AG04449 (cell line): Measurements from ENCODE around the gene MRPL16.

ENCODE experiments used
- CTCF ChIA-PET: fragments of 350-600 bp; formaldehyde crosslinking; extraction: SDS; loops from one replicate; lab custom pipeline; 2021; ENCODE audit warnings: antibody characterized with exemption; lab: Yijun Ruan, JAX
- POLR2A ChIA-PET: fragments of 400-600, 350-600 bp; formaldehyde crosslinking; extraction: SDS; loops from one replicate; lab custom pipeline; 2020; ENCODE audit warnings: antibody characterized with exemption, inconsistent platforms; lab: Yijun Ruan, JAX
- DNase-seq: peaks from one replicate; pipeline ENCODE4 v3.0.0-alpha.2; 2010; ENCODE audit warnings: low read depth, low spot score
- H3K4me3 ChIP-seq: 2 replicates; pipeline ENCODE4 v1.5.1; 2011; ENCODE audit warnings: low read depth, mild to moderate bottlenecking, control low read depth, low read length
- TF ChIP-seq, protein P1 (sequence below): IDR thresholded peaks from one replicate; pipeline ENCODE4 v1.5.1; 2011; ENCODE audit warnings: mild to moderate bottlenecking, moderate library complexity, low read length, control low read depth, inconsistent platforms; ENCODE audit not compliant: insufficient read depth; ENCODE audit errors: missing control alignments

The MRPL16 gene

DNA sequence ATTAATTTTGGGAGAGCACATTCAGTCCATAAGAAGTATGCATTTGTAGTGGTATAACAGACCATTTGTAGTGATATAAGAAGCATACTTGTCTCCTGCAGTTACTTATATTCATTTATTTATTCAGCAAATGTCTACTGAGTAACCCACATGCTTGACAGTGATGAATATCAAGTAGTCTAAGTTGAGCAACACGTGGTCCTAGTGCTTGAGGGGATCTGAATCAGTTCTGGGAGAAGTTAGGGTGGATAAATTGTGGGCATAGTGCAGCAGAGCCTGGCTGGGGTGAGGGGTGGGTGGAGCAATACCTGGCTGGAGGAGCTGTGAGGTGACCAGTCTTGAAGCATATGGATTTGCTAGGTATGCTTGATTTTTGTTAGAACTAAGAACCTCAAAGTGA, 31.1 kb downstream of the MRPL16 start:
- POLR2A ChIA-PET: no interaction called here
- H3K4me3 ChIP-seq: no peak overlapping the region
- DNase-seq: no peak
- CTCF ChIA-PET: interaction anchor here (1.0 kb wide), 1 partner anchor 22 kb away, joined by 3 read pairs; no protein-coding TSS in a partner anchor
- TF ChIP-seq, protein P1, sequence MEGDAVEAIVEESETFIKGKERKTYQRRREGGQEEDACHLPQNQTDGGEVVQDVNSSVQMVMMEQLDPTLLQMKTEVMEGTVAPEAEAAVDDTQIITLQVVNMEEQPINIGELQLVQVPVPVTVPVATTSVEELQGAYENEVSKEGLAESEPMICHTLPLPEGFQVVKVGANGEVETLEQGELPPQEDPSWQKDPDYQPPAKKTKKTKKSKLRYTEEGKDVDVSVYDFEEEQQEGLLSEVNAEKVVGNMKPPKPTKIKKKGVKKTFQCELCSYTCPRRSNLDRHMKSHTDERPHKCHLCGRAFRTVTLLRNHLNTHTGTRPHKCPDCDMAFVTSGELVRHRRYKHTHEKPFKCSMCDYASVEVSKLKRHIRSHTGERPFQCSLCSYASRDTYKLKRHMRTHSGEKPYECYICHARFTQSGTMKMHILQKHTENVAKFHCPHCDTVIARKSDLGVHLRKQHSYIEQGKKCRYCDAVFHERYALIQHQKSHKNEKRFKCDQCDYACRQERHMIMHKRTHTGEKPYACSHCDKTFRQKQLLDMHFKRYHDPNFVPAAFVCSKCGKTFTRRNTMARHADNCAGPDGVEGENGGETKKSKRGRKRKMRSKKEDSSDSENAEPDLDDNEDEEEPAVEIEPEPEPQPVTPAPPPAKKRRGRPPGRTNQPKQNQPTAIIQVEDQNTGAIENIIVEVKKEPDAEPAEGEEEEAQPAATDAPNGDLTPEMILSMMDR: no peak

DNA sequence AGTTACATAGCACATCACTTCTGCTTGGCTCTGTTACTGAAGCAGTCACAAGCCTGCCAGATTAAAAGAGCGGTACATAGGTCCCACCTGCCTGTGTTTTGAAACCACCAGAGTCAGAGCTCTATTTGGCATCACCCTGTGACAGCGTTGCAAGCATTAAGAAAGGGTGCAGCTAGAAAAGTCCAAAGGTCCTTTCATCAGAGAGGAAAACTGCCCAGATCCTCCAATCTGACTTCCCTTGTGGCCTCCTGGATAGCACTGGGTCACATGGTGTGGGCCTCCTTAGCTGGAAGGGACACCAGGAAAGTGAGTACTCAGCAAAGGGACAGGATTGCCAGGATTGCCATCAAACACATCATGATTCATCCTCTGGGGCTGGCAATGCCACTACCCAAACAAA, 32.5 kb downstream of the MRPL16 start:
- DNase-seq: no peak
- ChIA-PET POLR2A (no interaction called here), CTCF (interaction anchor here (0.6 to 1.3 kb wide), 3 partner anchors 24 to 35 kb away, joined by 3 to 6 read pairs (median 3); no protein-coding TSS in a partner anchor)
- H3K4me3 ChIP-seq: no peak overlapping the region
- TF ChIP-seq, protein P1: no peak

DNA sequence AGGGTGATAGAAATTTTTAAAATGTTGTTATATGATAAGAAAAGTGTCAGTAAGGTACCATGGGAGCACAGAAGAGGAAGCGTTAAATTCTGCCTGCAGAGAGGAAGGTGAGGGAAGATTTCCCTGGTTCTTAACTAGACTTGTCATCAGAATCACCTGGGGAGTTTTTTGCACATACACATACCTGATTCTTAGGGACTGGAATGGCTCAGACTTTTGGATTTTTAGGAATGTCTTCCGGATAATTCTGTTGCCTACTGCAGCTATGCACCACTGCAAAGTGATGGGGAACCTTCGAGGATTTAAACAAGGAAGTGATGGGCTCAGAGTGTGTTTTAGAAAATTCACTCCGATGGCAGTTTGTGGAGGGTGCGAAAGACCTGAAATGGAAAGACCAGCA, 33.5 kb downstream of the MRPL16 start:
- TF ChIP-seq, protein P1: no peak
- H3K4me3 ChIP-seq: no peak overlapping the region
- no peak for DNase-seq
- ChIA-PET CTCF (interaction anchor here (1.3 kb wide), 1 partner anchor 23 kb away, joined by 6 read pairs; no protein-coding TSS in a partner anchor), POLR2A (no interaction called here)

DNA sequence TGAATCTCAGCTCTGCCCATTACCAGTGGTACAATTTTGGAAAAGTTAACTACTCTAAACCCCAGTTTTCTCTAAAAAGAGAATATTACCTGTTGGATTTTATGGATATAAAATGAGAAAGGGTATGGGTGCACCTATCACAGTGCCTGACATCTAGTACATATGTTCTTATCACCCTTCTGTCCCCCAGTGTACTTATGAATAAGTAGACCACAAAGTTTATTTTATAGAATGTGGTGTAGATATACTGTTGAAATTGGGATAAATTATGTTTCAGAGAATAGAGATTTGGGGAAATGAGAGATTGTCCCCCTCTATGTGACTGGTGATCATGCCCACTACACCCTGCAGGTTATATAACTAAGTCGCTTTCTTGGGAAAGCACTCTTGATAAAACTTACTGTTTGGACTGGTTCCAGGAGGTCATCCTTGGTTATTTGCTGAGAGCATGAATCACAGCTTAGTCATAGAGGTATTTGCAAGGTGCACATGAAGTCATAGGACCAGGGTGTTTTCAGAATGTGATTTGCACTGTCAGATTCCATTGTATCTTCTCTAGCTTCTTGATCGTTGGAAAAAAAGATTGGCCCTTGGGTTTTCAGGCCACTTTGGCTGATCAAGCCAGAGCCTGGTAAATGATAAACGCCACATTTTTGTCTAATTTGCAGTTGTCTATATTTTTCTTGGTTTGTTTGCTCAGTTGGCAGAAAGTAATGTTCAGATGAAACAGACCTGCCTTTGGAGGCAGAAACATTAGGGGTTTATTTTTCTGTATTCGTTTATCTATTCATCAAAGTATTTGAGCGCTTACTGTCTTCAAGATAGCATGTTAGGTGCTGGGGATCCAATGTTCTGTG, 34.1 kb downstream of the MRPL16 start:
- no peak overlapping the region for H3K4me3 ChIP-seq
- TF ChIP-seq, protein P1: no peak
- no peak for DNase-seq
- POLR2A ChIA-PET: no interaction called here
- CTCF ChIA-PET: interaction anchor here (1.0 to 1.9 kb wide), 3 partner anchors 10 to 30 kb away, joined by 3 to 8 read pairs (median 3); no protein-coding TSS in a partner anchor

DNA sequence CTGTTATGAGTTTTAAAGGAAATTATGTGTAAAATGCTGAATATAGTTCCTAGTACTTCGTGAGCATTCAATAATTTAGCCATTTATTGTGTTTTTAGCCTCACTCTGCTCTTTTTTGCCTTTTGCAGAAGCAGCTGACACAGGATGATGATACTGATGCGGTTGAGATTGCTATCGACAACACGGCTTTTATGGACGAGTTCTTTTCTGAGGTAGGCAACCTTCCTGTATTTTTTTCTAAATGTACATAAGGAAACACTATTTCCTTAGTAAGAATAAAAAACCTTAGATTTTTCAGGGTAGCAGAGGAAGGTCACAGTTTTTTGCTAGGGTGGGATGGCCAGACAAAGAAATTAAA, 37.5 kb downstream of the MRPL16 start:
- DNase-seq: no peak
- no peak overlapping the region for H3K4me3 ChIP-seq
- CTCF ChIA-PET: interaction anchor here (0.7 to 1.7 kb wide), 3 partner anchors 18 to 37 kb away, joined by 3 to 7 read pairs (median 3); partner anchors contain the start of genes MRPL16 and STX3
- POLR2A ChIA-PET: no interaction called here
- TF ChIP-seq, protein P1: no peak

DNA sequence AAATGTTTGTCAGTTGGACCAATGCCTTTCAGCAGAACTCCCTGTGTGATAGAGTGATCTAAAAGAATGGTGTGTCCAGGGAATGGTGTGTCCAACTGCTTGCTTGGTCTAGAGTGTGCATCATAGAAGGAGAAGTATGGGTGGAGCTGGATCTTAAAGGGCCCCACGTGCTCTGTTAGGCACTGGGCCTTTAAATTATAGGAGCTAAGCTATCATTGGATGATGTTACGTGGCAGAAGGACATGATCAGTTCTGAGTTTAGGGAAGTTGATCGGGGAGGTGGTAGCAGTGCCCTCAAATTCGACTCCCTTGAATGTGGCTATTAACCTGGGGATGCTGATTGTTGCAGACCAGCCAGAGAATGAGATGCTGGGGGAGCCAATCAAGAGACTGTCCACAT, 39.0 kb downstream of the MRPL16 start:
- H3K4me3 ChIP-seq: no peak overlapping the region
- ChIA-PET CTCF (interaction anchor here (1.0 kb wide), 1 partner anchor 30 kb away, joined by 4 read pairs; no protein-coding TSS in a partner anchor), POLR2A (interaction anchor here (1.2 kb wide), 1 partner anchor 16 kb away, joined by 4 read pairs; the partner anchor contains the start of gene STX3)
- DNase-seq: no peak
- TF ChIP-seq, protein P1: no peak
